ENCODE measurements around the gene ATG9B.
A peak's percentile ranks its signal among the peaks of the same experiment; 100 is the strongest.

The ATG9B gene

DNA sequence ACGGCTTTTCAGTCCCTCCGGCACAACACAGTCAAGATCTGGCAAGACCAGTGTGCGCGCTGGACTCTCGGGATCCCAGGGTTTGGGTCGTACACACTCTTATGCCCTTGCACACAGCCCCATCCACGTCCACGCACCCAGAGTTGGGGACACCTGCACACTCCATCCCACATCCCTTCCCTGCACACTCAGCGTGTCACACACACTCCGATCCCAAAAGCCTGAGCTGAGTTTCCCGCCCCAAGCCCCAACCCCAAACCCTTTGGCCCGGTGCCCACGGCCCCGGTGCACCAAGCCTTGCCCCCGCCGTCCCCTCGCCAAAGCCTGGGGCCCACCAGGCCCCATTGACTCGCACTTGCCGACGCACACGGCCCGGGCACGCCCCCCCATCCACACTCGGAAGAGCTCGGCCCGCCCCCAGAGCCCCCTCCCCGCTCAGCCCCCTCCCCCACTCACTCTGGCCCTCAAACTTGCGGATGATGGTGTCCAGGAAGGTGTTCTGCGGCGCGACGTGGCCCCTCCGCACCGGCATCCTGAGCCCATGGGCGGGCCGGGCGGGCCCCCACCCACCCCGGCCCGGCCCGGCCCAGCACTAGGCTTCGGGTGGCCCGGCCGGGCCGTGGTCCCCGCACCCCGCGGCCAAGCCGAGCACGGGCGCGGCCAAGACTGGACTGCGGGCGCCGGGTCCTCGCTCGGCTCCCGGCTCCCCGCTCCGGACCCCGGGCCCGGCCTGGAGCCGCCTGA, 46.7 kb downstream of the ATG9B start:
- DNase-seq, result no peak

DNA sequence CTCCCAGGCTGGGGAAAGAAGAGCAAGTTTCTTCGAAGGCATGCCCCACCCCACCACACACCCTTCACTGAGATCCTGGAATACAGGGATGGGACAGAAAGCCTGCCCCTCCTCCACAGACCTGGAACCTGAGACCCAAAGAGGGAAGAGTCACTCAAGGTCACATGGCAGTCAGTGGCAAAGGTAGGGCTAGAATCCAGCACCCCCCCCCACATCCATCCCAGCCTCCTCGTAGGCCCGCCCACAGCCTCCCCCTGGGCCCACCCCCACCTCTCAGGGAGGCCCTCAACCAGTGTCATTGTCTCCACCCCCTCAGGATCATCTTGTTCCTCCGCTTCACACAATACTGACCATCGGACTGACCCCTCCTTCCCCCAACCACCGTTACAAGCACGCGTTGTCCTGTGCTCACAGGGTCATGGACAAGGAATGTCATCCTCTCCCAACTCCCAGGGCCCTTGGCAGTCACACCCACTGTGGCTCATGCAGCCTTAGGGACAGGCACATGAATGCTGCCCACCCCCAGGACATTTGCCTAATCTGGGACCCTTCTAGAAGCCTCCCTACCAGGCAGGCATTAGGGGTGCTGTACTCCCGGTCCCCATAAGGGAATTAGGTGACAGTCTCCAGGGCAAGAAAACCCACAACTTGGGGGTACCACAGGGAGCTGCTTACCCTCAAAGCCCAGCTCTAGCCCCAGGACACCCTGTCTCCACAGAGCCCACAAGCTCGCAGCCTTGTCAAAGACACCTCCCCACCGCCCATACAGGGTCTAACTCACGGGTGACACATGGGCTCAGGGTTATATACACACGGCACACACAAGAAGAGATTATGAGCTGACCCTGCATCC, 47.5 kb downstream of the ATG9B start:
- no peak for DNase-seq

DNA sequence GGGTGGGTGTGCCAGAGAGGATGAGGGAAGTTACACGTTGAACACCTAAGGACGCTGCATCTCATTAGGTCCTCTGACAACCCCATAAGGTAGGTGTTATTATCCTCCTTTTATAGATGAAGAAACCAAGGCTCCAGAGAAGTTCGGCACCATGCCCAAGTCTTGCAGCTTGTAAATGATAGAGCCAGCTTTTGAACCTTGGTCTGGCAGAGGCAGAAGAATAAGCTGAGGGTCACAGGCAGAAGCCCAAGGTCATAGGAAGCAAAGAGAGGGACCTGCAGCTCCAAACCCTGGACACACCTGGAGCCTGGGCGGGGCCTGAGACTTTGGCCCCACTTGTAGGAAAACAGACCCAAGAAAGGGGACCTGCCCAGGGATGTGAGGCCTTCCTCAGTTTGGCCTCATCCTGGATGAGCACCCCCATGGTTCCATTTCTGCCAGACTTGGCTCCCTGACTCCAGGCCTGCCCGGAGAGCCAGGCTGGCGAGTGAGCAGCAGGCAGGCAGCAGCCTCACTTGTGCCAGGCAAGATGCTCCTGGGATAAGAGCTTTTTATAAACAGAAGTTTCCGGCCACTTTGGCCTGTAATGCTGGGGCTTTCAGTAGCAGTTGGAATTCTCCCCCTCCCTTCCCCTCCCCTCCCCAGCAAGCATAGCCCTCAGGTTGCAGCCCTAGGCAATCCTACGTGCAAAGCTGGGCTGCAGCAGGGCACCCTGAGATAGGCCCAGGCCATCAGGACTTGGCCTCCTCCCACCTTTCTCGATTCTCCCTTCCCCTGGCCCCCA, 48.6 kb downstream of the ATG9B start:
- no peak for DNase-seq

DNA sequence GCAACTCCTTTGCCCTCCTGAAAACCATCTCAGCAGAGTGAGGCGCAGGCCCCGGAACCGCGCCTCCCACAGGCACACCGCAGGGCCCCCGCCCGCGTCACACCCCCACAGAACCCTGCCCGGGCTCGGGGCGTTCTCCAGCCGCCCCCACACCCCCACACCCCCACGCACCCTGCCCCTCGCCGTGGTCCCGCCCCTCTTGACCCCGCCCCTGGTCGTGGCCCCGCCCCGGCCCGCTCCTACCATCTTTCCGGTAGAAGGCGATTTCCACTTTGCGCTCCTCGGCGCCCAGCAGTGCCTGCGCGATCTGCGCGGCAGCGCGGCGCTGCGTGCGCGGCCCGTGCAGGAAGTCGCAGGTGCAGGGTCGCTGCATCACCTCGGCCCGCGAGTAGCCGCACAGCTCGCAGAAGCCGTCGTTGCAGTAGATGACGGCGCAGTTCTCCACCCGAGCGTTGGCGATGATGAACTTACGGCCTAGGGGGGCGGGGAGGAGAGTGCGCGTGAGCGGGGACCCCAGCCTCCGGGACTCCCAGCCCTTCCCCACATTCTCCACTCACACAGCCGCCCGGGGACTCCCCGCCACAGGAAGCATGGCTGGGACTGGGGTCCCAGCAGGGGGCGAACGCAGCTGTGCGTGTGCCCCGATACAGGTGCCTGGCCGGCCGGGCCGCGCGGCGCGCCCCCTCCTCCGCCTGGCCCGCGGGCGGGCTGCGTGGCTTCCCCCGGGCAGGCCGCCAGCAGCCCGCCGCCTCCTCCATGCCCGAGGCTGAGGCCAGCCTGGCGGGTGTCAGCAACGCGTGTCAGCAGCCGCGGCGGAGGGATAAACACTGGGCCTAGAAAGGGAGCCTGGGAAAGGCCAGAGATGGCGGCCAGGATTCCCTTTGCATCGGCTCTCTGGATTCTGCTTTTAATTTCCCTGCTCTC, 49.6 kb downstream of the ATG9B start:
- peak; percentile 84 for DNase-seq

DNA sequence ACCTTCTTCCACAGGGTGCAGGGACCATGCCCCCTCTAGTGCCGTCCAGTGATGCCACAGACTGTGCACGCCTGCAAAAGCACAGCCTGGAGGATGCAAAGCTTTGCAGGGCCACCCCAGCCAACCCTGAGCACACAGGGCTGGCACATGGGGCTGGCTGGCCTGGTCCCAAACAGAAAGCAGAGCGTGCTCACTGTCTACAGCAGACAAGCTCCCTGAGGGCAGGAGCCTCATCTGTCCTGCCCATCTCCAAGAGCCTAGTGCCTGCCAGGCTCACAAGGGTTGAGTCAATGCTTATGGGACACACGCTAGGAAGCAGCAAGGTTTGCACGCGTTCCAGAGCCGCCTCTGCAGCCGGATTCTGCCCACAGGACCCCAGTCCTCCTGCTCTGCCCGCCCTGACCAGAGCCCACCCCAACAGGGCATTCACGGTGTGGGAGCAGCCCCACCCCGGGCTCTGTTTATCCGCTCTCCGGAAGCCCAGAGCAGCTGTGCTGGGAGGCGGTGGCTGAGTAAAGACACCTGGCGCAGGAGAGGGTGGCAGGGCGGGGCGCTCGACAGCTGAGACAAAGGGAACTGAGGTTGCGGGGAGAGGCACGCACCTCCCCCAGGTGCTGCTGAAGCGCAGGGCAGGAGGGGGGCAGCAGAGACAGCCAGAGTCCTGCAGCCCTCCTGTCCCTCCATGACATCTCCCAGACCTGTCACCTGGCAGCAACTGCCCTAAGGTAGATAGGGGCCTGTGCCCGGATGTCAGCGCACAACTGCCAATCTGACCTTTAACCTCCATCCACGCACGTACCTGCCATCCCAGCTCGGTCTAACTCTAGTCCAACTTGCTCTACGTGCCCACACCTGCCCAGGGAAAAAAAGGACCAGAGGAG, 50.5 kb downstream of the ATG9B start:
- peak; percentile 39 for DNase-seq

DNA sequence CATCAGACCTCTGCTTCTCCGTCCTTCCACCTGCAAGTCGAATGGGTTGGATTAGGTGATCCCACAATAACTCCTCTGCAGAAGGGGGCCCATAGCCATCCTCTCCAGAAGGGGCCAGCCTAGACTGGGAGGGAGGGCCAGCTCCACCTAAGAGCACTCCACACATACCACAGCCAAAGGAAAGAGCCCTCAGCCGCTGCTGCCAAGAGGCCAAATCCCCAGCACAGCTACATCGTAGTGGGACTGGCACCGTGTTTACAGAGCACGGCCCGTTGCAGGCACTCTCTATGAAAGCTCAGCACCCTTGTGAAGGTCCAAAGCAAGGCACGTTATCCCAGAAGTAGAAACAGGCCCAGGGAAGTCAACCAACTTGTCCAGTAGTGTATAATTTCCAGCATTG, 51.6 kb downstream of the ATG9B start:
- DNase-seq, result no peak

DNA sequence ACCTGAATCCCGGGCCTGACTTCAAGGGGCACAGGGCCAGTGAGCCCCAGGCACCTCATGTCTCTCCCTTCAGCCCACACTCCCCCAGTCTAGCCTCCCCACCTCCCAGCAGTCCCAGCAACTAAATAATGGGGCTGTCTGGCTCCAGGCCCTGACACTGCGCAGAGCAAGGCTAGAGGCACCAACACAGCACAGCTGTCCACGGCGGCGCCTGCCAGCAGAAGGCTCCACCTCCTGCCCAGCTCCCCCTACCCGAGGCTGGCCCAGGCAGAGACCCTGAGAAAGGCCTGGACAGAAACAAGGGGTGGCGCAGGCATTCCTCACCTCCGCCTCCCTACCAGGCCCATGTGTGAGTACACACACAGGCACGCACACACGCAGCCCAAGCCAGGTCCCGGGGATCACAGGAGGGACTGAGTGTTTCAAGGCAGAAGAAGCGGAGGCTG, 52.2 kb downstream of the ATG9B start:
- no peak for DNase-seq

DNA sequence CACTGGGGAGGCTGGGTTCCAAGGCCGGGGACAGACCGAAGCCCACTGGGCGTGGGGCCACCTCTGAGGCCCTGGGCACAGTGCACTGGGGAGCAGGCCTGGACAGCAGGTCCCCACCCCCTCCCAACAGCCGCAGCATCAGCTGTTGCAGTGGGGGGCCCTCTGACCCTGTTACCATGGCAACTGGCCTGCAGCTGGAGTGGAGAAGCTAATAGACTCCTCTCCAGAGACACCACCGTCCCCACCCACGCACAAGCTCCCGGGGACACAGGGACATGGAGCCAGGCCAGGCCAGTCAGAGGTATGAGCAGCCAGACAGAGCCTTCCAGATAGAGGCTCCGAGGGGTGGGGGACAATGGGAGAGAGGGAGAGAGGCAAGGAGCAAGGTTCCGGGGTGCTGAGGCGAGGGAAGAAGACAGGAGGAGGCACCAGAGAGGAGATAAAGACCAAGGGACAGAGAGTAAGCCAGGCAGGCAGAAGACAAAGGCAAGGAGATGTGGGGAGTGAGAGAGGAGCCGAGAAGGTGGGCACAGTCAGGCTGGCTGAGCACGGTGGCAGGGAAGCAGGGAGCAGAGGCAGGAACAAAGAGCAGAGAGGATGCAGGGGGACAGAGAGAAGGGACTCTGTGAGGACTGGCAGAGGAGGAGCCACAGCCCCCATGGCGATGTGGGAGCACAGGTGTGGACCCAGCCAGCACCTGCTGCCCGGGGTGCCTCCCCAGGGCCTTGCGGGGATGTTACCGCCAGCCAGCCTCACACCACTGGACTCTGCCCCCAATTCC, 52.9 kb downstream of the ATG9B start:
- no peak for DNase-seq

DNA sequence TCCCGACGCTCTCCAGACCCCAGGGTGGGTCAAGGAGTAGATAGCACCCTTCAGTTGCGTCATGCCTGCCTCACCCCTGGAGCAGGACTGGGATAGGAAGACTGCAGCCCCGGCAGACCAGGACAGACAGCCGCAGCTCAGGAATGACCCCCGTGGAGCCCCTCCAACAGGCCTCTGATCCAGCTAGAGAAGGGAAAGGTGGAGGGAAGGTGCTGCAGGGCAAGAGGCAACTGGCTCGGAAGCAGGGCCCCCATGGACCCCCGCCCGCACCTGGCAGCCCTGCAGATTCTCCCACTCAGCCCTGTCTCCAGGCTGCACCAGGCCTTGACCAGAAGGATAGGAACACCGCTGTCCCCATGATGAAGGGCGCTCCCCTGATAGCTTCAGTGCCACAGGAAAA, 53.9 kb downstream of the ATG9B start:
- DNase-seq, result no peak

DNA sequence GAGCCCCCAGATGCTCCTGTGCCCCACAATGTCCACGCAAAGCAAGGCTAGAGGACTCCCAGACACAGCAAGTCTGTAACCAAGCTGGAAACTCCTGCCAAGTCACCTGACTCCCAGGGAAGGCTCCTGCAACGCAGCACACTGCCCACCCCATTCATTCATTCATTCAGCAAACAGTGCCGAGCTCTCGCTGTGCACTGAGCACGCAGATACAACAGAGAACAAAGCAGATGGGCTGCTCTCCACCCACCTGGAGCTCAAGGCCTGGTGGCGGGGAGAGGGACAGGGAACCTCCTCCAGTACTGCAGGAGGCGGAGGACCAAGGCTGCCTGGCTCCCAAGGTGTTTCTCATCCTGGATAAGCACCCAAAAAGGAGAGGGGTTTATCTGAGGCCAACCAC, 54.8 kb downstream of the ATG9B start:
- DNase-seq, result no peak

DNA sequence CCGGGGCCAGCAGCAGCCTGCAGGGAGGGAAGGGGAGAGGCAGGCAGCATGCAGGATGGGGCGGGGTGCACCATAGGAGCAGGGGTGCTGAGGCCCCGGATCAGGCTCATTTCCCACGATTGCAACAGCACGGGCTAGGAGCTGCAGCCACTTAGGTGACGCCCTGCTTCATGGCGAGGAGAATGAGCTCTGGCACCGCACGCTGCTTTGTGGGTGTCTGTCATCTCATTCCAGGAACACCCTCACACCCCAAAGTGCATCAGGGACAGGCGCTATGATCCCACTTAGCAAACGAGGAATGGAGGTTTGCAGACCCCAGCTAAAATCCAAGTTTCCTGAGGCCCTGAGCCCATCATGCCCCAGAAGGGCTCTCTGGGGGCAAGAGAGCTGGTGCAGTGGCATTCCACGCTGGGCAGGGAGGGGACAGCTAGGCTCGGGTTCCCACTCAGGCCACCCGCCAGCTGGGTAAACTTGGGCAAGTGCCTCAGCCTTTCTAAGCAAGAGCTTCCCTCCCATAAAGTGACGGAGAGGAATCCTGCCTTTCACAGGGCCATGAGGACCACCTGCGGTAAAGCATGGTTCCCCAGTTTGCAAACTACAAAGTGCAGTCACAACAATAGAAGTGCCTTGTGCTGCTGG, 55.4 kb downstream of the ATG9B start:
- no peak for DNase-seq

DNA sequence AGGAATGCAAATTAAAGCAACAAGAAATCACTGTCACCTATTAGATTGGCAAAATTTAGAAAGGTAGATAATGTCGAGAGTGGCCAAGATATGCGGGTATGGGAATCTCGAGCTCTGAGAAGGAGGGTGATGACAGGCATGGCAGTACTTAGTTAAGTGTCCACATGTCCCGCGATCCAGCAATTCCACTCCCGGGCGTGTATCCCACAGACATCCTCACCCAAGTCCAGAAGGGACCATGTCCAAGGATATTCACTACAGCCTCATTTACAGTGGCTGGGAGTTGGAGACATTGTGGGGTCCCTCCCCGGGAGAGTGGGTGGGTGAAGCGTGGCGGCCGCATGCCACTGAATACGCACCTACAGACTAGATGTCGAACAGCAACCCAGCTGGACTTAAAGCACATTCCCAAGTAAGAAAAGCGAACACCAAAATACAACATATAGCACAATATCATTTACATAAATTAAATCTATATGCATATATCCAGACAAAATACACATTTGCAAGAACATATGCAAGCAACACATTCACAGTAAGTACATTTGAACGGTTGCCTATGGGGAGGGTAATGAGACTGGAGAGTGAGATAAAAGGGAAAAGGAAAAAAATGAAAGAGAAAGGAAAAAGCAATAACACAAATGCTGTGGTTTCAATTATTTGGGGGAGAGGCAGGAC, 56.1 kb downstream of the ATG9B start:
- DNase-seq, result no peak

DNA sequence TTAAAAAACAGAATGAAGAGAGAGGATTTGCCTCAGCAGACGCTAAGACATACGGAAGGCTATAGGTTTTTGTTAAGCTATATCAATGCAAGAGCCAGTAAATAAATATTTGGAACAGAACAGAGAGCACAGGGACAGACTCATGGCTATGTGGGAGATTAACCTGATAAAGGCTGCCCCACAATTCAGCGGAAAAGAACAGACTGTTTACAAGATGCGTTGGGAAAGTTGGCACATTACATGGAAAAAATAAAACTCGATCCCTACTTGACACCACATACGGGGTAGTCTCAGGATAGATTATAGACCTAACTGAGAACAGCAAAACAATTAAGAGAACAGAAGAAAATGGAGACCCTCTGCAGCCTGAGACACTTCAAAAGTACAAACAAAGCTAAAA, 56.9 kb downstream of the ATG9B start:
- DNase-seq, result no peak

DNA sequence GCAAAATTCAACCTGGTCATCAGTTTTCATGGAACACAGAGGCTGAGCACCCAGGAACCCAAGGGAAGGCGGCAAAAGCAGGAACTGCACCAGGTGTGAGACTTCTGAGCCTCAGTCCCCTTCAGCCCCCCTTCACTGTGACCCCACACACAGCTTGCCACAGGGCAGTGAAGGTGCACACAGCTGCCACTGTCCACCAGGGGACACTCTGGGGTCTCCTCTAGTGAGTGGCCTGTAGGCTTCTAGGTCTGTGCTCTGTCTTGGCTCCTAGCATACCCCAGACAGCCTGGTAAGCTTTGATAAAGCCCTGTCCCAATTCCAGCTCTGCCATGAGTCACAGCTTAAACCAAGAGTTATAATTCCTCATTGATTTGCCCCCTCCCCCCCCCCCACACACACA, 58.3 kb downstream of the ATG9B start:
- no peak for DNase-seq

DNA sequence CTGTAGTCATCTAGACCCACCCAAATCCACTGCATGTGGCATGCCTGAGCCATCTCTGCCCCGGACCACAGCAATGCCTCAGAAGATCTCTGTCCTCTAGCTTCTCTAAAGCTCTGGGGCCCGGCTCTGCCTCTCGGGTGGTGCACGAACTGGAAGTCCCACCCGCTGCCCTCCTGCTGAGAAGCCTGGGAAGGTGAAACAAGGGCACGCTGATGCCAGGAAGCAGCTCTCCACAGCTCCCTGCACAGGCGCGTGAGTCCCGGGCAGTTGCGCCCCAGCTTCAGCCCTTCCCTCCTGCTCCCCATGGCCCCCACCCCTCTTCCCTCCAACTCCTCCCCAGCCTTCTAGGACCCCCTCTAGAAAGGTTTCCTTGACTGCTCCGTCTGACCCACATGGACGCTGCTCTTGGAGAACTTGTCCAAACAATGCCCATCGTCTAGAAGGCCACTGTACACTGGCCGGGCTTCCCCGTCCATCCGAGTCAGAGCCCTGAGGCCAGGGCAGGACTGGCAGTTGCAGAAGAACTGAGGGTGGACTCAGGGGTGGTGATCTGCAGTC, 58.9 kb downstream of the ATG9B start:
- DNase-seq, result no peak

Data from CD4-positive, alpha-beta T cell treated with Interleukin-15 for 1 hour (primary cell).